GM23338 (cell line): ENCODE measurements around the gene ESYT2. TPM values are rescaled to one million over a fixed set of nuclear protein-coding genes. Genes with fewer than 3 reads are reported as not detected.

Experiments
- ATAC-seq: fragments of 200-7000 bp; cut with Tn5 transposase; 3 replicates; pipeline ENCODE4 v1.9.1; 2020
- DNase-seq: peaks from one replicate; pipeline ENCODE4 v3.0.0-alpha.2; 2015; ENCODE audit warnings: low spot score
- H2AFZ ChIP-seq: fragments of 200-600 bp; sonication (generic); 2 replicates; pipeline ENCODE4 v1.8.0; 2016; ENCODE audit warnings: antibody characterized with exemption, mild to moderate bottlenecking, moderate library complexity
- H3F3A ChIP-seq: fragments of 200-600 bp; sonication (generic); replicated peaks from 2 replicates; pipeline ENCODE4 v1.8.0; 2017; ENCODE audit warnings: antibody characterized with exemption, mixed run types, low read depth
- H3K27ac ChIP-seq: fragments of 200-600 bp; sonication (generic); 2 replicates; pipeline ENCODE4 v1.6.1; 2016; ENCODE audit warnings: low read depth
- H3K27me3 ChIP-seq: fragments of 200-600 bp; sonication (generic); 2 replicates; pipeline ENCODE4 v1.8.0; 2016; ENCODE audit warnings: mild to moderate bottlenecking, mixed run types, moderate library complexity; ENCODE audit not compliant: insufficient read depth
- H3K36me3 ChIP-seq: fragments of 200-600 bp; sonication (generic); 2 replicates; pipeline ENCODE4 v1.8.0; 2016; ENCODE audit warnings: mild to moderate bottlenecking; ENCODE audit not compliant: insufficient read depth
- H3K4me1 ChIP-seq: fragments of 200-600 bp; sonication (generic); 2 replicates; pipeline ENCODE4 v1.8.0; 2016; ENCODE audit warnings: mild to moderate bottlenecking, moderate library complexity; ENCODE audit not compliant: insufficient read depth
- H3K4me2 ChIP-seq: fragments of 200-600 bp; sonication (generic); 2 replicates; pipeline ENCODE4 v1.7.1; 2017; ENCODE audit warnings: mixed run types
- H3K4me3 ChIP-seq: fragments of 200-600 bp; sonication (generic); 2 replicates; pipeline ENCODE4 v1.6.1; 2016; ENCODE audit warnings: mixed run types
- H3K79me2 ChIP-seq: fragments of 200-600 bp; sonication (generic); replicated peaks from 2 replicates; pipeline ENCODE4 v1.8.0; 2017; ENCODE audit warnings: mild to moderate bottlenecking; ENCODE audit not compliant: insufficient read depth
- H3K9me2 ChIP-seq: fragments of 200-600 bp; sonication (generic); 2 replicates; pipeline ENCODE4 v1.8.0; 2017; ENCODE audit not compliant: insufficient read depth
- H4K20me1 ChIP-seq: fragments of 200-600 bp; sonication (generic); replicated peaks from 2 replicates; pipeline ENCODE4 v1.8.0; 2017; ENCODE audit warnings: mild to moderate bottlenecking; ENCODE audit not compliant: insufficient read depth
- H3K27ac Mint-ChIP-seq: 2 replicates; pipeline ENCODE4 v1.8.0; 2020; ENCODE audit warnings: inconsistent platforms, mild to moderate bottlenecking, moderate library complexity, mixed read lengths
- H3K27me3 Mint-ChIP-seq: 3 replicates; pipeline ENCODE4 v1.8.0; 2022; ENCODE audit warnings: low read depth, mild to moderate bottlenecking, moderate library complexity, mixed read lengths, inconsistent platforms; ENCODE audit not compliant: insufficient read depth, poor library complexity
- H3K36me3 Mint-ChIP-seq: 3 replicates; pipeline ENCODE4 v1.8.0; 2021; ENCODE audit warnings: low read depth, mild to moderate bottlenecking, inconsistent platforms, moderate library complexity, mixed read lengths
- H3K4me1 Mint-ChIP-seq: 3 replicates; pipeline ENCODE4 v1.8.0; 2020; ENCODE audit warnings: mild to moderate bottlenecking, inconsistent platforms, mixed read lengths
- H3K4me3 Mint-ChIP-seq: 3 replicates; pipeline ENCODE4 v1.8.0; 2021; ENCODE audit warnings: moderate library complexity, mild to moderate bottlenecking, inconsistent platforms, mixed read lengths
- H3K9me3 Mint-ChIP-seq: 3 replicates; pipeline ENCODE4 v1.8.0; 2020; ENCODE audit warnings: moderate library complexity, mild to moderate bottlenecking, inconsistent platforms, mixed read lengths
- ETS1 ChIP-seq: IDR thresholded peaks from 2 replicates; pipeline ENCODE4 v1.6.1; 2016; ENCODE audit warnings: antibody characterized with exemption
- EZH2 ChIP-seq: fragments of 200-600 bp; sonication (generic); IDR thresholded peaks from one replicate; pipeline ENCODE4 v1.8.0; 2017; ENCODE audit warnings: antibody characterized with exemption, mild to moderate bottlenecking, low read depth; ENCODE audit not compliant: unreplicated experiment
- JUNB ChIP-seq: IDR thresholded peaks from one replicate; pipeline ENCODE4 v1.6.1; 2016; ENCODE audit warnings: antibody characterized with exemption; ENCODE audit not compliant: unreplicated experiment
- POLR2AphosphoS5 ChIP-seq: IDR thresholded peaks from 2 replicates; pipeline ENCODE4 v1.6.1; 2016; ENCODE audit warnings: antibody characterized with exemption, low read depth
- ZNF114 ChIP-seq: fragments of 250-450 bp; sonication (Bioruptor Pico); IDR thresholded peaks from 2 replicates; pipeline ENCODE4 v1.5.0; 2020; ENCODE audit warnings: mild to moderate bottlenecking, moderate library complexity
- polyA plus RNA-seq: library from polyadenylated mRNA; unstranded; fragments of >200 nt; fragmentation: Nextera tagmentation; extraction: Ambion mirVana; gene quantifications from 2 replicates; pipeline ENCODE4 v1.2.1, GENCODE V29; 2016
- total RNA-seq: library from RNA; depleted of rRNA; stranded (reverse); fragments of >200 nt; shearing (Covaris generic); gene quantifications from 2 replicates; pipeline ENCODE4 v1.2.3, GENCODE V29; 2014
- TF ChIP-seq, protein P1 (sequence below), 2 experiments: fragments of 200-600 bp in 1 of 2; sonication (generic) in 1 of 2; conservative IDR thresholded peaks; 2 replicates each; pipeline versions ENCODE4 v1.5.1 to v1.6.1; 2016 to 2017; ENCODE audit warnings: antibody characterized with exemption in 2 of 2, low read depth in 2 of 2, mild to moderate bottlenecking in 2 of 2, moderate library complexity in 1 of 2
- TF ChIP-seq, protein P2 (sequence below): IDR thresholded peaks from one replicate; pipeline ENCODE4 v1.6.1; 2018; ENCODE audit warnings: antibody characterized with exemption; ENCODE audit not compliant: unreplicated experiment

The ESYT2 gene
- total and polyA plus RNA-seq, 2 experiments from 2014 or later: 9.6 to 52.7 TPM

- no peak for TF ChIP-seq ETS1
- TF ChIP-seq, protein P1, sequence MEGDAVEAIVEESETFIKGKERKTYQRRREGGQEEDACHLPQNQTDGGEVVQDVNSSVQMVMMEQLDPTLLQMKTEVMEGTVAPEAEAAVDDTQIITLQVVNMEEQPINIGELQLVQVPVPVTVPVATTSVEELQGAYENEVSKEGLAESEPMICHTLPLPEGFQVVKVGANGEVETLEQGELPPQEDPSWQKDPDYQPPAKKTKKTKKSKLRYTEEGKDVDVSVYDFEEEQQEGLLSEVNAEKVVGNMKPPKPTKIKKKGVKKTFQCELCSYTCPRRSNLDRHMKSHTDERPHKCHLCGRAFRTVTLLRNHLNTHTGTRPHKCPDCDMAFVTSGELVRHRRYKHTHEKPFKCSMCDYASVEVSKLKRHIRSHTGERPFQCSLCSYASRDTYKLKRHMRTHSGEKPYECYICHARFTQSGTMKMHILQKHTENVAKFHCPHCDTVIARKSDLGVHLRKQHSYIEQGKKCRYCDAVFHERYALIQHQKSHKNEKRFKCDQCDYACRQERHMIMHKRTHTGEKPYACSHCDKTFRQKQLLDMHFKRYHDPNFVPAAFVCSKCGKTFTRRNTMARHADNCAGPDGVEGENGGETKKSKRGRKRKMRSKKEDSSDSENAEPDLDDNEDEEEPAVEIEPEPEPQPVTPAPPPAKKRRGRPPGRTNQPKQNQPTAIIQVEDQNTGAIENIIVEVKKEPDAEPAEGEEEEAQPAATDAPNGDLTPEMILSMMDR (conservative IDR thresholded peaks at IDR 0.05; ENCODE audit: low read depth in 2 of 2): no peak
- TF ChIP-seq ZNF114 (CRISPR knock-in tag): no peak
- TF ChIP-seq EZH2: no peak
- no peak for TF ChIP-seq JUNB
- TF ChIP-seq, protein P2, sequence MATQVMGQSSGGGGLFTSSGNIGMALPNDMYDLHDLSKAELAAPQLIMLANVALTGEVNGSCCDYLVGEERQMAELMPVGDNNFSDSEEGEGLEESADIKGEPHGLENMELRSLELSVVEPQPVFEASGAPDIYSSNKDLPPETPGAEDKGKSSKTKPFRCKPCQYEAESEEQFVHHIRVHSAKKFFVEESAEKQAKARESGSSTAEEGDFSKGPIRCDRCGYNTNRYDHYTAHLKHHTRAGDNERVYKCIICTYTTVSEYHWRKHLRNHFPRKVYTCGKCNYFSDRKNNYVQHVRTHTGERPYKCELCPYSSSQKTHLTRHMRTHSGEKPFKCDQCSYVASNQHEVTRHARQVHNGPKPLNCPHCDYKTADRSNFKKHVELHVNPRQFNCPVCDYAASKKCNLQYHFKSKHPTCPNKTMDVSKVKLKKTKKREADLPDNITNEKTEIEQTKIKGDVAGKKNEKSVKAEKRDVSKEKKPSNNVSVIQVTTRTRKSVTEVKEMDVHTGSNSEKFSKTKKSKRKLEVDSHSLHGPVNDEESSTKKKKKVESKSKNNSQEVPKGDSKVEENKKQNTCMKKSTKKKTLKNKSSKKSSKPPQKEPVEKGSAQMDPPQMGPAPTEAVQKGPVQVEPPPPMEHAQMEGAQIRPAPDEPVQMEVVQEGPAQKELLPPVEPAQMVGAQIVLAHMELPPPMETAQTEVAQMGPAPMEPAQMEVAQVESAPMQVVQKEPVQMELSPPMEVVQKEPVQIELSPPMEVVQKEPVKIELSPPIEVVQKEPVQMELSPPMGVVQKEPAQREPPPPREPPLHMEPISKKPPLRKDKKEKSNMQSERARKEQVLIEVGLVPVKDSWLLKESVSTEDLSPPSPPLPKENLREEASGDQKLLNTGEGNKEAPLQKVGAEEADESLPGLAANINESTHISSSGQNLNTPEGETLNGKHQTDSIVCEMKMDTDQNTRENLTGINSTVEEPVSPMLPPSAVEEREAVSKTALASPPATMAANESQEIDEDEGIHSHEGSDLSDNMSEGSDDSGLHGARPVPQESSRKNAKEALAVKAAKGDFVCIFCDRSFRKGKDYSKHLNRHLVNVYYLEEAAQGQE: no peak
Measured at GRCh38 chr7:158778471-158778870, 50.8 kb downstream of the ESYT2 start (continued).

- DNase-seq: no peak
- H4K20me1 ChIP-seq: peaks cover 13% of the 10 kb centered on the region; the same call in 1 of the 2 replicates
- H3K4me3 Mint-ChIP-seq: no peak overlapping the region
Measured at GRCh38 chr7:158777793-158778192, 51.5 kb downstream of the ESYT2 start.

More at GRCh38 chr7:158777793-158778192, 51.5 kb downstream of the ESYT2 start:
- Mint-ChIP-seq H3K36me3 (peaks cover 3% of the 10 kb centered on the region; the same call in 1 of the 3 replicates), H3K4me1 (peaks cover 8% of the 10 kb centered on the region; the same call in 2 of the 3 replicates), H3K27ac (no peak overlapping the region), H3K9me3 (no peaks in the 10 kb centered on the region), H3K27me3 (peaks cover 2% of the 10 kb centered on the region)
- Histone ChIP-seq H3K4me3 (no peak overlapping the region), H3K79me2 (no peaks in the 10 kb centered on the region; the same call in 1 of the 2 replicates), H3K36me3 (peaks cover 12% of the 10 kb centered on the region), H3K27ac (no peak overlapping the region), H2AFZ (no peak overlapping the region), H3K9me2 (peaks cover 11% of the 10 kb centered on the region; the same call in 1 of the 2 replicates), H3K4me2 (no peak overlapping the region), H3K4me1 (no peaks in the 10 kb centered on the region), H3K27me3 (no peaks in the 10 kb centered on the region), H3F3A (peaks cover 16% of the 10 kb centered on the region)
- ATAC-seq: no peak
- TF ChIP-seq ETS1 (no peak), POLR2AphosphoS5 (no peak), EZH2 (no peak)
